Measurements from ENCODE around the gene KMT5B. TPM values are rescaled to one million over a fixed set of nuclear protein-coding genes. Genes with fewer than 3 reads are reported as not detected.

The KMT5B gene
- total and polyA plus RNA-seq, 2 of the 13 experiments (the other 11 are each of a cell fraction or from before 2014, with no cell fraction given) = 17.6 to 23.7 TPM

GRCh38 chr11:68133761-68134160 is 79.3 kb downstream of the KMT5B start (continued):
- TF ChIP-seq, protein P1, sequence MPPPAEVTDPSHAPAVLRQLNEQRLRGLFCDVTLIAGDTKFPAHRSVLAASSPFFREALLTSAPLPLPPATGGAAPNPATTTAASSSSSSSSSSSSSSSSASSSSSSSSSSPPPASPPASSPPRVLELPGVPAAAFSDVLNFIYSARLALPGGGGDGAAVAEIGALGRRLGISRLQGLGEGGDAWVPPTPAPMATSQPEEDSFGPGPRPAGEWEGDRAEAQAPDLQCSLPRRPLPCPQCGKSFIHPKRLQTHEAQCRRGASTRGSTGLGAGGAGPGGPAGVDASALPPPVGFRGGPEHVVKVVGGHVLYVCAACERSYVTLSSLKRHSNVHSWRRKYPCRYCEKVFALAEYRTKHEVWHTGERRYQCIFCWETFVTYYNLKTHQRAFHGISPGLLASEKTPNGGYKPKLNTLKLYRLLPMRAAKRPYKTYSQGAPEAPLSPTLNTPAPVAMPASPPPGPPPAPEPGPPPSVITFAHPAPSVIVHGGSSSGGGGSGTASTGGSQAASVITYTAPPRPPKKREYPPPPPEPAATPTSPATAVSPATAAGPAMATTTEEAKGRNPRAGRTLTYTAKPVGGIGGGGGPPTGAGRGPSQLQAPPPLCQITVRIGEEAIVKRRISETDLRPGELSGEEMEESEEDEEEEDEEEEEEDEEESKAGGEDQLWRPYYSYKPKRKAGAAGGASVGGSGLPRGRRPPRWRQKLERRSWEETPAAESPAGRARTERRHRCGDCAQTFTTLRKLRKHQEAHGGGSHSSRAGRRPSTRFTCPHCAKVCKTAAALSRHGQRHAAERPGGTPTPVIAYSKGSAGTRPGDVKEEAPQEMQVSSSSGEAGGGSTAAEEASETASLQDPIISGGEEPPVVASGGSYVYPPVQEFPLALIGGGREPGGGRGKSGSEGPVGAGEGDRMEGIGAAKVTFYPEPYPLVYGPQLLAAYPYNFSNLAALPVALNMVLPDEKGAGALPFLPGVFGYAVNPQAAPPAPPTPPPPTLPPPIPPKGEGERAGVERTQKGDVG (CRISPR knock-in tag; IDR thresholded peaks at IDR 0.05; ENCODE audit: borderline replicate concordance) = no peak
- no peak for TF ChIP-seq NR2C2 (CRISPR knock-in tag; IDR thresholded peaks at IDR 0.05; ENCODE audit: borderline replicate concordance)

DNA sequence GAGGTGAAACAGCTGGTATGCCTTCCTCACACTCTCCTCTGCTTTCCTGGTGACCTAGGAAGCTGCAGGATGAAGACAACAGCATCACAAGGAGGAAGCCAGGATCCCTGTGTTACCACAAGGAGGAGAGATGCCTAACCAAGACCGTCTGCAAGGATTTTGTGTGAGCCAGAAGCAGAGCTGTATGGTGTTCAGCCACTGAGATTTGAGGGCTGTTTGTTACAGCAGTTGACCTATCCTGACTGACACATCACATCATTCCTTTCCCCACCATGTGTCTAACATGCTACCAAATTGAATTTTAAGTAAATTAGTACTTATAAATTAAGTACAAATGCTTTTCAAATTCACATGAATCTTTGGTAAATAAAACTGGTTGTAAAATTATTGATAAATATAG is 83.0 kb downstream of the KMT5B start:
- Histone ChIP-seq H3K27me3 (ENCODE audit: control insufficient read depth in 1 of 2, insufficient read depth in 2 of 2, low read length in 2 of 2) (no peaks in the 10 kb centered on the region), H3K9me3 (ENCODE audit: low read length) (peaks cover 30% of the 10 kb centered on the region), H4K20me1 (ENCODE audit: insufficient read depth, low read length) (no peaks in the 10 kb centered on the region), H3K4me2 (ENCODE audit: low read depth, low read length) (no peak overlapping the region), H3K27ac (ENCODE audit: extremely low read length, insufficient read depth, low read length) (peak overlapping the region; percentile 99), H3K36me3 (replicated peaks in 1 of 2; ENCODE audit: control insufficient read depth in 1 of 2, insufficient read depth in 2 of 2, low read length in 2 of 2) (no peaks in the 10 kb centered on the region), H3K4me3 (replicated peaks in 1 of 3; ENCODE audit: insufficient read depth in 1 of 3, low read depth in 2 of 3, low read length in 3 of 3) (no peak overlapping the region), H3K4me1 (ENCODE audit: insufficient read depth, low read length) (peaks cover 46% of the 10 kb centered on the region), H3K79me2 (ENCODE audit: insufficient read depth, low read length) (no peaks in the 10 kb centered on the region), H3K9ac (ENCODE audit: insufficient read depth, low read depth, low read length) (no peak overlapping the region), H2AFZ (ENCODE audit: low read length) (peak overlapping the region; percentile 55)
- in situ Hi-C loops (cut with HindIII; ENCODE audit: extremely low pct_ligation_motif_present, low pct_unique_long_range_greater_than_20kb) = no loop called here
- WGBS (ENCODE audit: low lambda C conversion rate) = 100% methylated on average over 1 of the region's 1 CpG
- ATAC-seq = no peak
- FAIRE-seq = no peak
- TF ChIP-seq ZNF543 (CRISPR knock-in tag; IDR thresholded peaks at IDR 0.05) (no peak), RBAK (CRISPR knock-in tag; IDR thresholded peaks at IDR 0.05) (peak; percentile 94), ZNF12 (CRISPR knock-in tag; IDR thresholded peaks at IDR 0.05) (peak; percentile 98), TAF15 (IDR thresholded peaks at IDR 0.05; ENCODE audit: low read depth, low read length, poor library complexity, severe bottlenecking) (no peak)
- BruUV-seq (replicated peaks) = no TSS peak
- CTCF ChIA-PET (ENCODE audit: low intra/inter-chr PET ratio, low total read pairs) = no interaction called here
- intact Hi-C loops (cut with micrococcal nuclease; ENCODE audit: unreplicated experiment) = no loop called here
- DNase-seq (ENCODE audit: low spot score) = no peak
- POLR2A ChIA-PET = interaction anchor here (3.3 to 7.6 kb wide), 2 partner anchors 8 to 14 kb away, joined by 91 to 196 read pairs; no protein-coding TSS in a partner anchor

Data from HepG2 (cell line).